RWPE2 (cell line): ENCODE results near the gene DSCAML1.

Experiments
- ATAC-seq: fragments of 200-7000 bp; cut with Tn5 transposase; 3 replicates; pipeline ENCODE4 v1.9.1; 2021; ENCODE audit warnings: low read depth
- DNase-seq: peaks from one replicate; pipeline ENCODE4 v3.0.0-alpha.2; 2020; ENCODE audit warnings: low spot score
- H3K27ac ChIP-seq: fragments of 450-650 bp; 2 replicates; pipeline ENCODE4 v1.5.1; 2017; ENCODE audit warnings: mild to moderate bottlenecking; ENCODE audit not compliant: poor library complexity, severe bottlenecking
- H3K27me3 ChIP-seq: fragments of 250-450 bp; sonication (Bioruptor Pico); 2 replicates; pipeline ENCODE4 v1.5.1; 2021; ENCODE audit warnings: mild to moderate bottlenecking, moderate library complexity; ENCODE audit not compliant: insufficient read depth, poor library complexity, severe bottlenecking
- H3K36me3 ChIP-seq: fragments of 250-450 bp; sonication (Bioruptor Pico); 2 replicates; pipeline ENCODE4 v1.5.1; 2020; ENCODE audit warnings: low read depth, mild to moderate bottlenecking, moderate library complexity
- H3K4me1 ChIP-seq: fragments of 250-450 bp; sonication (Bioruptor Pico); 2 replicates; pipeline ENCODE4 v1.5.1; 2021; ENCODE audit warnings: mild to moderate bottlenecking, moderate library complexity; ENCODE audit not compliant: insufficient read depth, poor library complexity, severe bottlenecking
- H3K4me3 ChIP-seq: fragments of 250-450 bp; sonication (Bioruptor Pico); 2 replicates; pipeline ENCODE4 v1.5.1; 2021; ENCODE audit warnings: mild to moderate bottlenecking, moderate library complexity; ENCODE audit not compliant: severe bottlenecking
- H3K9me3 ChIP-seq: fragments of 250-450 bp; sonication (Bioruptor Pico); 2 replicates; pipeline ENCODE4 v1.5.1; 2021; ENCODE audit warnings: mild to moderate bottlenecking, moderate library complexity; ENCODE audit not compliant: severe bottlenecking
- TF ChIP-seq, protein P1 (sequence below): fragments of 450-650 bp; IDR thresholded peaks from one replicate; pipeline ENCODE4 v1.5.1; 2017; ENCODE audit warnings: mild to moderate bottlenecking, moderate library complexity; ENCODE audit not compliant: poor library complexity, severe bottlenecking

DSCAML1 gene

GRCh38 chr11:117828611-117829368 lies 31.8 kb upstream of the DSCAML1 start:
- Histone ChIP-seq H3K36me3 (no peaks in the 10 kb centered on the region), H3K27me3 (no peaks in the 10 kb centered on the region), H3K27ac (no peak overlapping the region), H3K4me1 (no peaks in the 10 kb centered on the region), H3K9me3 (no peaks in the 10 kb centered on the region), H3K4me3 (no peak overlapping the region)
- no peak for DNase-seq
- peak; percentile 80 for ATAC-seq
- TF ChIP-seq, protein P1, sequence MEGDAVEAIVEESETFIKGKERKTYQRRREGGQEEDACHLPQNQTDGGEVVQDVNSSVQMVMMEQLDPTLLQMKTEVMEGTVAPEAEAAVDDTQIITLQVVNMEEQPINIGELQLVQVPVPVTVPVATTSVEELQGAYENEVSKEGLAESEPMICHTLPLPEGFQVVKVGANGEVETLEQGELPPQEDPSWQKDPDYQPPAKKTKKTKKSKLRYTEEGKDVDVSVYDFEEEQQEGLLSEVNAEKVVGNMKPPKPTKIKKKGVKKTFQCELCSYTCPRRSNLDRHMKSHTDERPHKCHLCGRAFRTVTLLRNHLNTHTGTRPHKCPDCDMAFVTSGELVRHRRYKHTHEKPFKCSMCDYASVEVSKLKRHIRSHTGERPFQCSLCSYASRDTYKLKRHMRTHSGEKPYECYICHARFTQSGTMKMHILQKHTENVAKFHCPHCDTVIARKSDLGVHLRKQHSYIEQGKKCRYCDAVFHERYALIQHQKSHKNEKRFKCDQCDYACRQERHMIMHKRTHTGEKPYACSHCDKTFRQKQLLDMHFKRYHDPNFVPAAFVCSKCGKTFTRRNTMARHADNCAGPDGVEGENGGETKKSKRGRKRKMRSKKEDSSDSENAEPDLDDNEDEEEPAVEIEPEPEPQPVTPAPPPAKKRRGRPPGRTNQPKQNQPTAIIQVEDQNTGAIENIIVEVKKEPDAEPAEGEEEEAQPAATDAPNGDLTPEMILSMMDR, result no peak

GRCh38 chr11:117827521-117828511 lies 30.8 kb upstream of the DSCAML1 start:
- no peaks in the 10 kb centered on the region for H3K4me1 ChIP-seq
- ATAC-seq (no peak), DNase-seq (no peak)
- no peaks in the 10 kb centered on the region for H3K27me3 ChIP-seq
- no peaks in the 10 kb centered on the region for H3K36me3 ChIP-seq
- H3K27ac ChIP-seq, result no peak overlapping the region
- H3K4me3 ChIP-seq, result no peak overlapping the region
- no peaks in the 10 kb centered on the region for H3K9me3 ChIP-seq
- TF ChIP-seq, protein P1, result no peak

GRCh38 chr11:117826832-117827231 lies 29.8 kb upstream of the DSCAML1 start:
- no peaks in the 10 kb centered on the region for H3K27me3 ChIP-seq
- H3K4me3 ChIP-seq, result no peak overlapping the region
- H3K4me1 ChIP-seq, result no peaks in the 10 kb centered on the region

DNA sequence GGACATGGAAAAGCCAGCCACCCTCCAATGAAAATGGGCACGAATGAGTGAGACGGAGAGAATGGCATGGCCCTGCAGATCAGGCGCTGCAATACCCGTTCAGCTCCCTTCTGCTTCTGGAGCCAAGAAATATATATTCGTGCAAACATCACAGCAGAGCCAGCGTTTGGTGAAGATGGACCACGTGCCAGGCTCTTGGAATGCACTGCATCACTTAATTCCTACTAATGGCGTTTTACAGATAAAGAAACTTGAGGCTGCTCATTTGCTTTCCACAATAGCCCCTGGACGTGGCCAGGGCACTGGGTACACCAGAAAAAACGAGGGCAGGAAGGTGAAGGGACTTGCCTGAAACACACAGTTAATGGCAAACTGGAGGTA lies 29.2 kb upstream of the DSCAML1 start:
- no peaks in the 10 kb centered on the region for H3K4me1 ChIP-seq
- no peak for DNase-seq
- ATAC-seq, result no peak

More at GRCh38 chr11:117826832-117827231, 29.8 kb upstream of the DSCAML1 start:
- ATAC-seq, result no peak
- DNase-seq, result no peak
- no peaks in the 10 kb centered on the region for H3K9me3 ChIP-seq
- H3K27ac ChIP-seq, result no peak overlapping the region
- TF ChIP-seq, protein P1, result no peak
- H3K36me3 ChIP-seq, result no peaks in the 10 kb centered on the region

More for the DNA sequence above, 29.2 kb upstream of the DSCAML1 start:
- Histone ChIP-seq H3K36me3 (no peaks in the 10 kb centered on the region), H3K27ac (no peak overlapping the region), H3K4me3 (no peak overlapping the region), H3K9me3 (no peaks in the 10 kb centered on the region), H3K27me3 (no peaks in the 10 kb centered on the region)
- TF ChIP-seq, protein P1, result no peak
